Measurements from ENCODE around the gene PSMC3IP. TPM values are rescaled to one million over a fixed set of nuclear protein-coding genes. Genes with fewer than 3 reads are reported as not detected.

Gene PSMC3IP
- total RNA-seq, 1 donor from 2014 or later, result 5.6 TPM

- Mint-ChIP-seq H3K27me3 (ENCODE audit: unreplicated experiment) (no peaks in the 10 kb centered on the region), H3K4me1 (ENCODE audit: unreplicated experiment) (peaks cover 2% of the 10 kb centered on the region), H3K4me3 (ENCODE audit: unreplicated experiment) (no peak overlapping the region), H3K36me3 (ENCODE audit: unreplicated experiment) (peaks cover 31% of the 10 kb centered on the region), H3K9me3 (ENCODE audit: unreplicated experiment) (no peaks in the 10 kb centered on the region), H3K27ac (ENCODE audit: unreplicated experiment) (no peak overlapping the region)
- TF ChIP-seq CTCF (IDR thresholded peaks at IDR 0.05), result no peak
- DNase-seq (ENCODE audit: extremely low spot score, unreplicated experiment), result no peak
These were observed 13.9 kb upstream of the PSMC3IP start for GRCh38 chr17:42591411-42591810.

- no peak overlapping the region for H3K27ac Mint-ChIP-seq (ENCODE audit: unreplicated experiment)
- no peak for TF ChIP-seq CTCF (IDR thresholded peaks at IDR 0.05)
- H3K27me3 Mint-ChIP-seq (ENCODE audit: unreplicated experiment), result no peaks in the 10 kb centered on the region
- DNase-seq (ENCODE audit: extremely low spot score, unreplicated experiment), result no peak
- peaks cover 34% of the 10 kb centered on the region for H3K36me3 Mint-ChIP-seq (ENCODE audit: unreplicated experiment)
- H3K4me3 Mint-ChIP-seq (ENCODE audit: unreplicated experiment), result no peak overlapping the region
- H3K9me3 Mint-ChIP-seq (ENCODE audit: unreplicated experiment), result no peaks in the 10 kb centered on the region
- H3K4me1 Mint-ChIP-seq (ENCODE audit: unreplicated experiment), result peaks cover 2% of the 10 kb centered on the region
These were observed 13.4 kb upstream of the PSMC3IP start for GRCh38 chr17:42590886-42591285.

- H3K4me3 Mint-ChIP-seq (ENCODE audit: unreplicated experiment), result no peak overlapping the region
- DNase-seq (ENCODE audit: extremely low spot score, unreplicated experiment), result no peak
- peaks cover 2% of the 10 kb centered on the region for H3K4me1 Mint-ChIP-seq (ENCODE audit: unreplicated experiment)
- peaks cover 48% of the 10 kb centered on the region for H3K36me3 Mint-ChIP-seq (ENCODE audit: unreplicated experiment)
- H3K27ac Mint-ChIP-seq (ENCODE audit: unreplicated experiment), result no peak overlapping the region
- no peak for TF ChIP-seq CTCF (IDR thresholded peaks at IDR 0.05)
- H3K27me3 Mint-ChIP-seq (ENCODE audit: unreplicated experiment), result no peaks in the 10 kb centered on the region
- H3K9me3 Mint-ChIP-seq (ENCODE audit: unreplicated experiment), result no peaks in the 10 kb centered on the region
These were observed 9.1 kb upstream of the PSMC3IP start for GRCh38 chr17:42586514-42587230.

- TF ChIP-seq CTCF (IDR thresholded peaks at IDR 0.05), result no peak
- Mint-ChIP-seq H3K4me1 (ENCODE audit: unreplicated experiment) (peaks cover 2% of the 10 kb centered on the region), H3K4me3 (ENCODE audit: unreplicated experiment) (no peak overlapping the region), H3K27me3 (ENCODE audit: unreplicated experiment) (no peaks in the 10 kb centered on the region), H3K27ac (ENCODE audit: unreplicated experiment) (no peak overlapping the region), H3K9me3 (ENCODE audit: unreplicated experiment) (no peaks in the 10 kb centered on the region), H3K36me3 (ENCODE audit: unreplicated experiment) (peaks cover 46% of the 10 kb centered on the region)
- no peak for DNase-seq (ENCODE audit: extremely low spot score, unreplicated experiment)
These were observed 7.8 kb upstream of the PSMC3IP start for GRCh38 chr17:42585353-42585752.

- no peak for TF ChIP-seq CTCF (IDR thresholded peaks at IDR 0.05)
- peaks cover 45% of the 10 kb centered on the region for H3K36me3 Mint-ChIP-seq (ENCODE audit: unreplicated experiment)
- no peak overlapping the region for H3K4me3 Mint-ChIP-seq (ENCODE audit: unreplicated experiment)
- H3K4me1 Mint-ChIP-seq (ENCODE audit: unreplicated experiment), result peaks cover 2% of the 10 kb centered on the region
- DNase-seq (ENCODE audit: extremely low spot score, unreplicated experiment), result no peak
- no peak overlapping the region for H3K27ac Mint-ChIP-seq (ENCODE audit: unreplicated experiment)
- no peaks in the 10 kb centered on the region for H3K27me3 Mint-ChIP-seq (ENCODE audit: unreplicated experiment)
- H3K9me3 Mint-ChIP-seq (ENCODE audit: unreplicated experiment), result no peaks in the 10 kb centered on the region
These were observed 7.4 kb upstream of the PSMC3IP start for GRCh38 chr17:42584880-42585279.

All from osteocyte (in vitro differentiated cells).